Activated CD4-positive, alpha-beta T cell treated with anti-CD3 and anti-CD28 coated beads for 4 hours (primary cell): ENCODE results near the gene HDGFL2.

Source experiments
- DNase-seq, 2 donors: peaks; one replicate each; pipeline ENCODE4 v3.0.0-alpha.2; 2020

The HDGFL2 gene

DNA sequence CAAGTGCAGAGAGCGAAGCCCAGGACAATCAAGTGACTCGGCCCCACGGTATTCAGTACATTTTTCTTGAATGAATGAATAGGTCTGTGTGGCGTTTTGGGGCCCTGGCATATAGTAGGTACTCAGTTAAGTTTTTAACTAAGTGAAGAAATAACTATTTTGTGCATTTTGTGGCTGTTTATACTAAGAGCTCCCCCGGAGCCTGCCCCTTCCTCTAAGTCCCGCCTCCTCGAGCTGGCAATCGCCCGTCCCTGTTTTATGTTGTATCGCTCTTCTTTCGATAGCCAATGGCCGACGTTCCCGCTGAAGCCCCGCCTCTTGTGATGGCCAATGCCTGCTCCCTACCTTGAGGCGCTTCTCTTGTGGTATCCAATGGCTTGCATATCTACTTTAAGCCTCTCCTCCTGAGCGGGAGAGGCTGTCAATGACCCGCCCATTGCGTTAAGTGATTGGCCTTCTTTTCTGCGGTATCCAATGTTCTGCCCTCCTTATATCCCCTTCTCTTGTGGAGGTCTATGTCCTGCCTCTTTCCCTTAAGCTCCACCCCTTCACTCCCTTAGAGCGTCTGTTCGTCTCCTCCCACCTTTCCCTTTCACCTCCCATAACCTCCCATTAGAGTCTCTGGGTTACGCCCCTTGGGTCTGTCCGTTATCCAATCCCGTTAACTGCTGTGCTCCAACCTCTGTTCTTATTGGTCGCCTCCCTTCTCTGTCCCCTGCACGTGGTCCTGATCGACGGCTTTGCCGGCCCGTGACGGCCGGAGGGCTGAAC, 509 bp upstream of the HDGFL2 start:
- DNase-seq, result peak; percentile 97

DNA sequence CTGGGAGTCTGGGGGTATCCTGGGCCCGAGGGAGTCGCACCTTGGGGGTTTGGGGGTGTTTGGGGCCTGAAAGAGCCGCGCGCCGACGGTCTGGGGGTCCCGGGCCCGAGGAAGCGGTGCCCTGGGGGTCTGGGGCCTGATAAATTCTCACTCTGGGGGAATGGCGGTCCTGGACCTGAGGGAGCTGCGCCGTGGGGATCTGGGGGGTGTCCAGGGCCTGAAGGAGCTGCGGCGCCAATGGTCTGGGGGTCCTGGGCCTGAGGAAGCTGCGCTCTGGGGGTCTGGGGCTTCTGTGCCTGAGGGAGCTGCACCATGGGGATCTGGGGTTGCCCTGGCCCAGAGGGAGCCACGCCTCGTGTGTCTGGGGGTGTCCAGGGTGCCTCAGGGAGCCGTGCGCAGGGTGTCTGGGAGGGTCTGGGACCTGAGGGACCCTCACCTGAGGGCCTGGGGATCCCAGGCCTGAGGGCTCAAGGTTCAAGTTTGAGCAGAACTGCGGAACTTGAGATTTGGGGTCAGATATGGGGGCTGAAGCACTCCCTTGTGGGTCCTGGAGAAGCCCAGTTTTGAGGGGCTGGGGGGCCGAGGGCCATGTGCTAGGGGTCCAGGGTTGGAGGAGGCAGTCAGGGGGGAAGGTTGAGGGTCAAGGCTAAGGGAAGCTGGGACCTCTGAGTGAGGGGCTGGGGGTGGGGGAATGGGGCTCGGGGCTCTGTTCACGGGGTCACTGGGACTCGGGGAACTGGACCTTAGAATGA, 1.1 kb downstream of the HDGFL2 start:
- DNase-seq, result no peak

DNA sequence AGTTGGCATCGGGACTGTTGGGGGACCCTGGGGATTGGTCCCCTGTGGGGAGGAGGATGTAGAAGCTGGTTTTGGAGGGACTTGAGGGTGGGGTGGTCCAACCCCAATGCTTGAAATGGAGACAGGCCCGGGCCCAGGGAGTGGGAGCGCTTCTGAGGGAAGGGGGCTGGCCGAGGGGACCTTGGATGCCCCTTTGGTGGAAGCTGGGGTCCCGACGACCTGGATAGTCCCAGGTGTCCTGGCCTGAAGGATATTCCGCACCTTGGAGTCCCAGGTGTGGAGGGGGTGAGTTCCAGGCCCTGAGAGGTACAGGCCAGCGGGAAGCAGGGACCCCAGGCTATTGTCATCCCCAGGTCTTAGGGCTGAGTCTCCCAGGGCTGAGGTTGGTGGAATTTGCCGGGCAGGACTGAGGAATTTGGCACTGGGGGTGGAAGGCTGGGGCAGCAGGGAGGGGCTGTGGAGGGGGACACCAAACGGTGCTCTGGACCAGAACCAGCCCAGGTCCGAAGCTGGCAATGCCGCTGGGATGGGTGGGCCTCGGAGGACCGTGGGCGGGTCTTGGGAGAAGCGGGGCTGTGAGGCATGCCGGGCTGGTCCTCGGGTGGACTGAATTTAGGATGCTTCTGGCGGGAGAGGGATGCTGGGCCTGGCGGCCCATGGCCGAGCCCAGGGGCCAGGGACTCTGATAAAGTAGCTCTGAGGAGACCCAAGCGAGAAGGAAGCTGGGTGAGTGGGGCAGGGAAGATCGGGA, 1.8 kb downstream of the HDGFL2 start:
- DNase-seq, result no peak

DNA sequence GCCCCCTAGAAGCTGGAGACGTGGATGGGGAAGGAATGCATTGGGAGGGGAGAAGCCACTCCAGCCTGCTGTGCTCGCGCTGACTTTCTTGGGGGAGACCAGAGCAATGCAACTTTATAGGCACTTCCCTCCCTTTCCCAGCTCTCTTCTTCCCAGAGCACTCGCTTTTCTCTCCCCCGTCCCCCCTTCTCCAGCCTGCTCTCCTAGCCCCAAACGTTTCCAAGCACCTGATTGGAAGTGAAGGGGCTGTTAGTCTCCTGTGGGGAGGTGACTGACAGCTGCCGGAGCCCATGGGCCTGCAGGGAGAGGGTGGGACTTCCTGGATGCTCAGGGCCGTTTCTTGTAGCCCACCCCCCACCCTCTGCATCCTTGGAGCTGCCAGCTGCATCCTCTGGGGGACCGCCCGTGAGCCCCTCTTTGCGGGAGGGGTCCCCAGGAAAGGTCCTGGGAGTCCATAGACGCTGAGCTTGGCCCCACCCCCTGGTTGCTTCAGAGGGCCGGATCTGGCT, 2.5 kb downstream of the HDGFL2 start:
- DNase-seq, result no peak

DNA sequence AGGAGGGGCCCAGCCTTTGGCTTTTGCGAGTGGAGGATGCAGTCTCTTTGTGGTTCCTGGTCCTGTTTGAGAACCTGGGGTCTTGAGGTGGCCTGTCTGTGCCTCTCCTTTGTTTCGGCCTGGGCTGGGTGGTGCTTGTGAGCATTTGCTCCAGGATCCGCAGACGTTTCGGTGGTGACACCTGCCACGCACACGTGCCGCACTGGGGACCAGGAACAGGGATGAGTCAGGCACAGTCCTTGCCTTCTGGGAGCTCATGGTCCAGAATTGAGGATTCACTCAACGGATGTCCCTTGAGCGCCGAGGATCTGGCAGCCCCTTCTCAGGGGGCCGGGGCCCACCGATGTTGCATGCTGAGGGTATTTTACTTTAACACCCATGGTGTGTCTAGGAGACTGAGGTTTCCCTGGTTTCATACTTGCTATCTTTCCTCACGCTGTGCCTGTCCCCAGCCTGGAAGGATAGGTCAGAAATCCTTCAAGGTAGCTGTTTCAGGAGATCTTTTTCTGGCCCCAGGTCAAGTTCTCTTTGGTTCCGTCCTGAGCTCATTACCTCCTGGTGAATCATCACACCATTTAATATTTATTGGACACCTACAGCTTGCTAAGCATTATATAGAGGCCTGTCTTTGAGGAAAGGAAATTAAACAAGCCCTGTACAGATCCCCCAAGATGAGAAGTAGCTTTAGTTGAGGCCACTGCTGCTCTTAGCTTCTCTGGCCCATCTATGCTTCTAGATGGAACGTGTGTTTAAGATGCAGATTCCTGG, 5.1 kb downstream of the HDGFL2 start:
- no peak for DNase-seq

DNA sequence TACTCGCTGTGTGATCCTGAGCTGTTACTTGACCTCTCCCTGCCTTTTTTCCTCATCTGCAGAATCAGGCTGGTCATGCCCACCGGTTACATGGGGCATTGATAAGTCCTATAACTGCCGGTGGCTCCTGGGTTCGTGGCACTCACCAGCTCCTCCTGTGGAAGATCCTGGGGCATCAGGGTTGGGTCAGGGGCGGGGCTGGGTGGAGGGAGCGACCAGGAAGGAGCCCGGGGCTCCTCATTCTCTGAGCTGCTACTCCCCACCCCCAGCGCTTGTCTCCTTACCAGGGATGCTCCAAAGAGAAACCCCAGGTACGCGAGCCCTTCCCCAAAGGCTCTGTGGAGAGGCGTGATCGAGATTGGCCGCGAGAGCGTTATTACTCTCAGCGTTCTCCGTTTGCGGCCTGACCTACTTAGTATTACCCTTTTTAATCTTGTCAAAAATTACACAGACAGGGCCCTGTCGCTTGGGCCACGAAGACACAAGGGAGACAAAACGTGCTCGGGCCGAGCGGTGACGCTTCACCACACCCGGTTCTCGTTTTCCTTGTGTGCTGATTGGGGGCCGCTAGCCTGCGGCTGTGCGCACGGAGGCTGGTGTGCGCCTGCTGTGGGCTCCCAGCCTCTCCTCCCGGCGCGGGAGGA, 10.7 kb downstream of the HDGFL2 start:
- no peak for DNase-seq

DNA sequence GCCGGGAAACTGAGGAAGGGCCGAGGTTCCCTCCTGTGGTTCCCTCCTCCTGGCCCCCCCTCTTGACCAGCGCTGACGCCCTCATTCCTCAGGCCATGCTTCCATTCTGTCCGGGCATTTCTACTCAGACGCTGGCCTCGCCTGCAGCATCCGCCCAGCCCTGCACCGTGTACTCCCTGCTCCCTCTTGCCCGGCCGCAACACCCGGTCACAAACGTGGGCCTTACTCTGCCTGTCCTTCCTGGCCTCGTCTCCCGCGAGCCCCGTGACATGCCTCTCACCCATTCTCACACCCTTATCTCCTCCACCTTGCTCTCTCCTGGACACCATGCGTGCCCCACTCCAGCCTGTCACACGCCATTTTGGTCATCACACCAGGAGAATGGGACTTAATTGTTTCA, 11.3 kb downstream of the HDGFL2 start:
- no peak for DNase-seq

DNA sequence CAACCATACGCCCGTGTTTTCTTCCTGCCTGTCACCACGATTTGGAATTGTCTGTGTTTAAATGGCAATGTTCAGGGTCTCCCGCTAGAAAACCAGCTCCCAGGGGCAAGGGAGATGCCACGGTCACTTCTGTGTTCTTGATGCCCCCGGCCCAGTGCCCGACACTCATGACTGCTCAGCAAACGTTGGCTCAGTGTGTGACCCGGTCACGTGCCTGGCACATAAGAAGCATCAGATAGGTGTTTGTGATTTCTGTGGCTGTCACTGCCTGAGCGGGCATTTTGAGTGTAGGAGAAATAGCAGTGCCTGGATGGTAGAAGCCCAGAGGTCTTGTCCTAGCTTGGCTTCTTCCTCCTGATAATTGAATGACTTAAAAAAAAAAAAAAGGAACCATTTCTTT, 15.5 kb downstream of the HDGFL2 start:
- DNase-seq, result no peak

DNA sequence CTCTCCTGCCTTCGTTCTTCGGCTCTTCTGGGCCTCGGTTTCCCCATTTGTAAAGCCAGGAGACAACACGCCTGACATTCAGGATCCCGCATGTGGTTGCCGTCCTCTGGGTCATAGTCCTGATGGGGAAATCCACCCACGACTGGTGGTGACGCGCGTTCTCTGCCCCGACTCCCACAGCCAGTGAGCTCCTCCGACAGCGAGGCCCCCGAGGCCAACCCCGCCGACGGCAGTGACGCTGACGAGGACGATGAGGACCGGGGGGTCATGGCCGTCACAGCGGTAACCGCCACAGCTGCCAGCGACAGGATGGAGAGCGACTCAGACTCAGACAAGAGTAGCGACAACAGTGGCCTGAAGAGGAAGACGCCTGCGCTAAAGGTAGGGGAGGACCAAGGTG, 16.4 kb downstream of the HDGFL2 start:
- DNase-seq, result no peak

DNA sequence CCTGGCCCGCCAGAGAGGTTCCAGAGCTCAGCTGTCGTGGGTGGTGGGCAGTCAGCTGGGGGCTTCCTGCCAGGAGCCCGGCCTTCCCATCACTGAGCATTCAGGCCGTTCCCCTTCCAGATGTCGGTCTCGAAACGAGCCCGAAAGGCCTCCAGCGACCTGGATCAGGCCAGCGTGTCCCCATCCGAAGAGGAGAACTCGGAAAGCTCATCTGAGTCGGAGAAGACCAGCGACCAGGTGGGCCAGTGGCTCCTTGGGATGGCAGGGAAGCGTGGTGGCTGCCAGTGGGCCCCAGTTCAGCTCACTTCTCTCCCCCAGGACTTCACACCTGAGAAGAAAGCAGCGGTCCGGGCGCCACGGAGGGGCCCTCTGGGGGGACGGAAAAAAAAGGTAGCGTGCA, 19.3 kb downstream of the HDGFL2 start:
- no peak for DNase-seq

DNA sequence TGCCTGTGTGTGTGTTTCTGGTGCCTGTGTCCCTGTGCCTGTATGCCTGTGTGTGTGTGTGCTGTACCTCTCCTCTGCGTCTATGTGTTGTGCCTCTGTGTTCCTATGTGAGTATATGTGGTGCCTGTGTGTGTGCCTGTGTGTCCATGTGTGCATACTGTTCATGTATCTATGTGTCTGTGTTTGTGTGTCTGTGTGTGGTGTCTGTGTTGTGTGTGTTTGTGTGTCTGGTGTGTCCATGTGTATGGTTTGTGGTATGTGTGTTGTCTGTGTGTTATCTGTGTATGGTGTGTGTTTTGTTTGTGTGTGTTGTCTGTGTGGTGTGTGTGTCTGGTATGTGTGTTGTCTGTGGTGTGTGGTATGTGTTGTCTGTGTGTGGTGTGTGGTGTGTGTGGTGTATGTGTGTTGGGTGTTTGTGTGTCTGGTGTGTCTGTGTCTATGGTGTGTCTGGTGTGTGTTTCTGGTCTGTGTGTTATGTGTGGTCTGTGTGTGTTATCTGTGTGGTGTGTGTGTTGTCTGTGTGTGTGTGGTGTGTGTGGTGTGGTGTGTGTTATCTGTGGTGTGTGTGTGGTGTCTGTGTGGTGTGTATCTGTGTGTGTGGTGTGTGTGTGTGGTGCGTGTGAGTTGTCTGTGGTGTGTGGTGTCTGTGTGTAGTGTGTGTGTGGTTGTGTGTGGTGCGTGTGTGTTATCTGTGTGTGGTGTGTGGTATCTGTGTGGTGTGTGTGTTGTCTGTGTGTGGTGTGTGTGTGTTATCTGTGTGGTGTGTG, 20.4 kb downstream of the HDGFL2 start:
- no peak for DNase-seq

DNA sequence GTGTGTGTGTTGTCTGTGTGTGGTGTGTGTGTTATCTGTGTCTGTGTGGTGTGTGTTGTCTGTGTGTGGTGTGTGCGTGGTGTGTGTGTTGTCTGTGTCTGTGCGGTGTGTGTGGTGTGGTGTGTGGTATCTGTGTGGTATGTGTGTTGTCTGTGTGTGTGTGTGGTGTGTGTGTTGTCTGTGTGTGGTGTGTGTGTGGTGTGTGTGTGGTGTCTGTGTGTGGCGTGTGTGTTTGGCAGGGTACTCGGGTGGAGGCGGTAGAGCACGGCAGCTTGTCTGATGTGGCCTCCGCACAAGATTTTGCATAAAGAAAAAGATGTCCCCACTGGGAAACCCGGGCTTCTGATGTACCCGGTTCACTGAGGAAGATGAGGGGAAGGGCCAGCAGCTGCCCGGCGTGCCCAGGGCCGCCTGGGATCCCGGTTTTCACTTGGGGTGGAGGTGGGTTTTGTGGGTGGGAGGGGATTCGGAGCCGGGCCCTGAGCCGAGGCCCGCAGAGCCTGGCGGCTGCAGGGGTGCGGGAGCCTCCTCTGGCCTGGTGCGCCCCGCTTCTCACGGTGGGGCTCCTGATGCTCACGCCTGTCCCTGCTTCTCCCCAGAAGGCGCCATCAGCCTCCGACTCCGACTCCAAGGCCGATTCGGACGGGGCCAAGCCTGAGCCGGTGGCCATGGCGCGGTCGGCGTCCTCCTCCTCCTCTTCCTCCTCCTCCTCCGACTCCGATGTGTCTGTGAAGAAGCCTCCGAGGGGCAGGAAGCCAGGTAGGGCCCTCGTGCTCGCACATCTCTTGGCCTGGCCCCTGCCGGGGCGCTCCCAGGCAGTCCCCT, 21.2 kb downstream of the HDGFL2 start:
- no peak for DNase-seq

DNA sequence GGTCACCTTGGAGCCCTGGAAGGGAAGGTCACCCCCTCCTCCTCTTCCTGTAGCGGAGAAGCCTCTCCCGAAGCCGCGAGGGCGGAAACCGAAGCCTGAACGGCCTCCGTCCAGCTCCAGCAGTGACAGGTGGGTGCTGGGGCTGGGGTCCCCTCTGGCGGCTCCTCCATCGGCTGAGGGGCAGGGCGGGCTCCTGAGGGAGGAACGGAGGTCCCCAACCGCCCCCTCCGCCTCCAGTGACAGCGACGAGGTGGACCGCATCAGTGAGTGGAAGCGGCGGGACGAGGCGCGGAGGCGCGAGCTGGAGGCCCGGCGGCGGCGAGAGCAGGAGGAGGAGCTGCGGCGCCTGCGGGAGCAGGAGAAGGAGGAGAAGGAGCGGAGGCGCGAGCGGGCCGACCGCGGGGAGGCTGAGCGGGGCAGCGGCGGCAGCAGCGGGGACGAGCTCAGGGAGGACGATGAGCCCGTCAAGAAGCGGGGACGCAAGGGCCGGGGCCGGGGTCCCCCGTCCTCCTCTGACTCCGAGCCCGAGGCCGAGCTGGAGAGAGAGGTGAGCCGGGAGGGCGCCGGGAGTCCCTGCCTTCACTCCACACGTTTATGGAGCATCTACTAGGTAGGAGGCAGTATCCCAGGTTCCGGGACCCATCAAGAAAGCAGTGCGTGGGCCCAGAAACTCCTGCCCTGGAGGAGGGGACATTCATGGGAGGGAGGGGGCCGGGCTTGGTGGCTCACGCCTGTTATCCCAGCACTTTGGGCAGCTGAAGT, 22.0 kb downstream of the HDGFL2 start:
- DNase-seq, result no peak

DNA sequence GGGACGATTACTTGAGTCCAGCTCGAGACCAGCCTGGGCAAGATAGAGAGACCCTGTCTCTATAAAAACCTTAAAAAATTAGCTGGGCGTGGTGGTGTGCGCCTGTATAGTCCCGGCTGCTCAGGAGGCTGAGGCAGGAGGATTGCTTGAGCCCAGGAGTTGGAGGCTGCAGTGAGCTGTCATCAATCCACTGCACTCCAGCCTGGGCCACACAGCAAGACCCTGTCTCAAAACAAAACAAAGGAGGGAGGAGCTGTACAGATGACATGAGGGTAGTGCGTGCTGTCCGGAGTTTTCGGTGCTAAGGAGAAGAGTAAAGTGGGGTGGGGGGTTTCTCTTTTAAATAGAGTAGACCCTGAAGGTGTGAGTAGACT, 22.6 kb downstream of the HDGFL2 start:
- DNase-seq, result no peak

DNA sequence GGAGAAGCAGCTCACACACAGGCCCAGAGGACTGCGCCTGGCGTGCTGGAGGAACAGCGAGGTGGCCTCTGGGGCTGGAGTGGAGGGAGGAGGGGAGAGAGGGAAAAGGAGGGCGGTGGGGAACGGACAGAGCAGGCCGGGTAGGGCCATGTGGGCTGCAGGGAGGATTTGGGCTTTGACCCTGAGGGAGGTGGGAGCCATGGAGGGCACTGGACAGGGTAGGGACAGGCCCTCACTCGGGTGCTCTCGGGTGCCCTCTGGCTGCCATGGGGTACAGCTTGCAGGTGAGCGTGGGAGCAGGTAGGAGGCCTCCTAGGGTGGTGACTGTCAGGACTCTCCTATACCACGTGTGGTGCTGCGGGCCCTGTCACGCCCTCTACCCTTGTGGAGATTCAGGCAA, 23.4 kb downstream of the HDGFL2 start:
- DNase-seq, result no peak

DNA sequence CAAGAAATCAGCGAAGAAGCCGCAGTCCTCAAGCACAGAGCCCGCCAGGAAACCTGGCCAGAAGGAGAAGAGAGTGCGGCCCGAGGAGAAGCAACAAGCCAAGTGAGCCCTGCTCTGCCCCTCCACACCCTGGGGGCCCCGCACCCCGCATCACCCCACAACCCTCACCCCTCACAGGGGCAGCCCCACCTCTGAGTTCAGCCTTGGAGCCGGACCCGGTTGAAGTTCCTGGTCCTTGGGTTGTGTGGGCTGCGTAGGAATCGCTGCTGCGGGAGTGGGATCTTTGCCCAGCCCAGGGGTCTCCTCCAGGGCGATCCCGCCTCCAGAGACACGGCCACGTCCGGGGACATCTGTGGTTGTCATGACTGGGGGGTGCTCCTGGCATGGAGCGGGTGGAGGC, 24.2 kb downstream of the HDGFL2 start:
- DNase-seq, result no peak

DNA sequence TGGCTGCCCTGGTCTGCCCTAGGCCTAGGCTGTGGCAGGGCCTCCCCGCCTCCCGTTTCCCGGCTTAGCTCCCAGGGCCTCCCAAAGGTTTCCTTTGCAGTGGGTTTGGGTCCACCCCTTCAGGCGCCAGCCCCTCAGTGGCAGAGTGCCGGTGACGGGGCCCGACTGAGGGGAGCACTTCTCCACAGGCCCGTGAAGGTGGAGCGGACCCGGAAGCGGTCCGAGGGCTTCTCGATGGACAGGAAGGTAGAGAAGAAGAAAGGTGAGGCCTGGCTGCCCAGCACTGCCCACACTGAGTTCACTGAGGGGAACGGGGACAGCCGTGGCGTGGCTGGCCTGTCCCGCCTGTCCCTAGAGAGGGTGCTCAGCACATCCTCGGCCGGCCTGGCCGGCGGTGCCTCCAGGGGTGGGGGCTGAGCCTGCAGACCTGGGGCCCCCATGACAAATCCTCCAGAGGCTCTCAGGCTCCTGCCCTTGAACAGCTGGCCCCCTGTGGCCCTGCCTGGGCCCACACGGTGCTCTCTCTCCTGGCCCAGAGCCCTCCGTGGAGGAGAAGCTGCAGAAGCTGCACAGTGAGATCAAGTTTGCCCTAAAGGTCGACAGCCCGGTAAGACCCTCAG, 25.8 kb downstream of the HDGFL2 start:
- DNase-seq, result no peak

DNA sequence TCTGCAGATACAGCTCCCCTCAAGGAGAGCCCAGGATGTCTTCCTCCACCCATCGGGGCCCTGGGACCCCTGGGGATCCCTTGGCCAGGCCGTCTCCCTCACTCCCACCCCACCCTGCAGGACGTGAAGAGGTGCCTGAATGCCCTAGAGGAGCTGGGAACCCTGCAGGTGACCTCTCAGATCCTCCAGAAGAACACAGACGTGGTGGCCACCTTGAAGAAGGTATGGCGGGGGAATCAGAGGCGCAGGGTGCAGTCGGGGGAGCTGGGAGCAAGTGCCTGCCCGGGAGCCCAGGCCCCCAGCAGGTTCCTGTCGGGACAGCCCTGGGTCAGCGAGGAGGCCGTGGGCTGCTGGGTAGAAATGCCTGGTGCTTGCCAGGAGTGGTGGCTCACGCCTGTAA, 26.6 kb downstream of the HDGFL2 start:
- no peak for DNase-seq

DNA sequence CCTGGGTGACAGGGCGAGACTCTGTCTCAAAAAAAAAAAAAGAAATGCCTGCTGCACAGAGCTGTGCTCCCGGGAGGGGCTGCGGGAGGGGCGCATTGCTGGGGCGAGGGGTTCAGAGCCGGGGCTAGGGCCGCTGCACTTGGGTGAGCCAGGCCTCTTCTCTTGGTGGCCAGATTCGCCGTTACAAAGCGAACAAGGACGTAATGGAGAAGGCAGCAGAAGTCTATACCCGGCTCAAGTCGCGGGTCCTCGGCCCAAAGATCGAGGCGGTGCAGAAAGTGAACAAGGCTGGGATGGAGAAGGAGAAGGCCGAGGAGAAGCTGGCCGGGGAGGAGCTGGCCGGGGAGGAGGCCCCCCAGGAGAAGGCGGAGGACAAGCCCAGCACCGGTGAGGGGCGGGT, 27.2 kb downstream of the HDGFL2 start:
- DNase-seq, result no peak
